WTC11 (cell line): ENCODE data around the gene RBM3.

ENCODE experiments used
- CREM ChIP-seq: sonication (generic); formaldehyde crosslinking; IDR thresholded peaks from 2 replicates; pipeline ENCODE4 v1.8.1; 2022; ENCODE audit warnings: mild to moderate bottlenecking, missing genetic modification reagents, moderate library complexity
- CTCF ChIP-seq: fragments of 200-600 bp; IDR thresholded peaks from 2 replicates; pipeline ENCODE4 v1.8.0; 2022; ENCODE audit warnings: antibody characterized with exemption
- ESRRA ChIP-seq: sonication (generic); formaldehyde crosslinking; IDR thresholded peaks from 2 replicates; pipeline ENCODE4 v1.8.1; 2022; ENCODE audit warnings: mild to moderate bottlenecking, missing genetic modification reagents, borderline replicate concordance
- JUN ChIP-seq: sonication (generic); formaldehyde crosslinking; IDR thresholded peaks from 2 replicates; pipeline ENCODE4 v1.8.0; 2023; ENCODE audit warnings: mild to moderate bottlenecking, missing genetic modification reagents
- MLX ChIP-seq: sonication (generic); formaldehyde crosslinking; IDR thresholded peaks from 2 replicates; pipeline ENCODE4 v1.8.1; 2023; ENCODE audit warnings: mild to moderate bottlenecking, missing genetic modification reagents, moderate library complexity
- MYBL2 ChIP-seq: sonication (generic); formaldehyde crosslinking; IDR thresholded peaks from 2 replicates; pipeline ENCODE4 v1.8.1; 2023; ENCODE audit warnings: mild to moderate bottlenecking, moderate library complexity, missing genetic modification reagents
- NFYB ChIP-seq: sonication (generic); formaldehyde crosslinking; conservative IDR thresholded peaks from 2 replicates; pipeline ENCODE4 v1.8.0; 2022; ENCODE audit warnings: low read depth, missing genetic modification reagents
- OVOL2 ChIP-seq: fragments of 250-450 bp; sonication (Bioruptor Pico); IDR thresholded peaks from 2 replicates; pipeline ENCODE4 v1.9.0; 2021; ENCODE audit warnings: mild to moderate bottlenecking, borderline replicate concordance
- PRRX2 ChIP-seq: fragments of 250-450 bp; sonication (Bioruptor Pico); IDR thresholded peaks from 2 replicates; pipeline ENCODE4 v1.8.0; 2021; ENCODE audit warnings: mild to moderate bottlenecking
- TEAD4 ChIP-seq: sonication (generic); formaldehyde crosslinking; IDR thresholded peaks from 2 replicates; pipeline ENCODE4 v1.8.0; 2022; ENCODE audit warnings: mild to moderate bottlenecking, missing genetic modification reagents
- USF2 ChIP-seq: sonication (generic); formaldehyde crosslinking; IDR thresholded peaks from 2 replicates; pipeline ENCODE4 v1.8.1; 2023; ENCODE audit warnings: mild to moderate bottlenecking, missing genetic modification reagents, moderate library complexity
- ZNF121 ChIP-seq: sonication (generic); formaldehyde crosslinking; IDR thresholded peaks from 2 replicates; pipeline ENCODE4 v1.8.0; 2023; ENCODE audit warnings: missing genetic modification reagents
- TF ChIP-seq, protein P1 (sequence below): sonication (generic); formaldehyde crosslinking; IDR thresholded peaks from 2 replicates; pipeline ENCODE4 v1.8.1; 2023; ENCODE audit warnings: mild to moderate bottlenecking, moderate library complexity, missing genetic modification reagents
- TF ChIP-seq, protein P2 (sequence below): sonication (generic); formaldehyde crosslinking; IDR thresholded peaks from 2 replicates; pipeline ENCODE4 v1.8.0; 2022; ENCODE audit warnings: mild to moderate bottlenecking, missing genetic modification reagents

DNA sequence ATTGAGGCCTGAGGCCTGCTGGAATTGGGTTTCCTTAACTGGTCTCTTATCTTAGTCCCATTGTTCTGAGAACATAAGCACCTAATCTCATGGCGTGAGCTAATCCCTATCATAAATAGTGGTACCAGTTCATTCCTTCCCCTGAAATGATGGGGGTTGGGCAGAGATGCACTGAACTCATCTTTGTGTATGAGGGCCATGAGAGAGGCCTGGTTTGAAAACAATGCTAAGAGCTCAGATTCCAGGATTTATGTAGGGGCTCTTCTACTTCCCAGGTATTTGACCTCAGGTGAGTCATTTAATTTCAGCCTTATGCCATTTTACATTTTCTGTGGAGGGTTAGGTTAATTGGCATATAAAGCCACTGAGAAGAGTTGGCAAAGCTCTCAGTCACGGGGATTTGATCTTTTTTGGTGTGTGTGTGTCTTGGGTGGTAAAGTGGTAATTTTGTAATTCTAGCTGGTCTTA, 4.4 kb downstream of the RBM3 start:
- no peak for TF ChIP-seq CTCF
- no peak for TF ChIP-seq MYBL2
- TF ChIP-seq TEAD4 (CRISPR knock-in tag) = no peak
- no peak for TF ChIP-seq MLX
- TF ChIP-seq JUN (CRISPR knock-in tag) = no peak
- TF ChIP-seq ZNF121 (CRISPR knock-in tag) = no peak
- TF ChIP-seq NFYB (CRISPR knock-in tag) = no peak
- TF ChIP-seq, protein P1, sequence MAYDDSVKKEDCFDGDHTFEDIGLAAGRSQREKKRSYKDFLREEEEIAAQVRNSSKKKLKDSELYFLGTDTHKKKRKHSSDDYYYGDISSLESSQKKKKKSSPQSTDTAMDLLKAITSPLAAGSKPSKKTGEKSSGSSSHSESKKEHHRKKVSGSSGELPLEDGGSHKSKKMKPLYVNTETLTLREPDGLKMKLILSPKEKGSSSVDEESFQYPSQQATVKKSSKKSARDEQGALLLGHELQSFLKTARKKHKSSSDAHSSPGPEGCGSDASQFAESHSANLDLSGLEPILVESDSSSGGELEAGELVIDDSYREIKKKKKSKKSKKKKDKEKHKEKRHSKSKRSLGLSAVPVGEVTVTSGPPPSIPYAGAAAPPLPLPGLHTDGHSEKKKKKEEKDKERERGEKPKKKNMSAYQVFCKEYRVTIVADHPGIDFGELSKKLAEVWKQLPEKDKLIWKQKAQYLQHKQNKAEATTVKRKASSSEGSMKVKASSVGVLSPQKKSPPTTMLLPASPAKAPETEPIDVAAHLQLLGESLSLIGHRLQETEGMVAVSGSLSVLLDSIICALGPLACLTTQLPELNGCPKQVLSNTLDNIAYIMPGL (CRISPR knock-in tag) = no peak
- TF ChIP-seq OVOL2 = no peak
- no peak for TF ChIP-seq USF2 (CRISPR knock-in tag)
- TF ChIP-seq, protein P2, sequence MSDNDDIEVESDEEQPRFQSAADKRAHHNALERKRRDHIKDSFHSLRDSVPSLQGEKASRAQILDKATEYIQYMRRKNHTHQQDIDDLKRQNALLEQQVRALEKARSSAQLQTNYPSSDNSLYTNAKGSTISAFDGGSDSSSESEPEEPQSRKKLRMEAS = no peak
- no peak for TF ChIP-seq PRRX2 (CRISPR knock-in tag)
- TF ChIP-seq ESRRA = no peak
- TF ChIP-seq CREM (CRISPR knock-in tag) = no peak
